HG03175 (cell line): ENCODE data around the gene GEMIN7.

Experiments used
- ATAC-seq: cut with Tn5 transposase; IDR thresholded peaks from one replicate; pipeline ENCODE4 v1.9.1; 2021; ENCODE audit warnings: mild to moderate bottlenecking, moderate library complexity; ENCODE audit not compliant: unreplicated experiment

GEMIN7 gene

GRCh38 chr19:45079063-45079910 lies at the start of gene GEMIN7:
GEMIN7 (plus strand) TSS chr19:45079260; CDS start chr19:45090115, 10,855 bp downstream.
- peak; percentile 30 for ATAC-seq

- ATAC-seq: no peak
Observed at GRCh38 chr19:45030825-45031224, 48.2 kb upstream of the GEMIN7 start.

GRCh38 chr19:45032421-45032820 lies 46.6 kb upstream of the GEMIN7 start:
- no peak for ATAC-seq

GRCh38 chr19:45035755-45036154 lies 43.3 kb upstream of the GEMIN7 start:
- no peak for ATAC-seq

GRCh38 chr19:45037393-45038169 lies 41.5 kb upstream of the GEMIN7 start:
- ATAC-seq: no peak

GRCh38 chr19:45038931-45039893 lies 39.8 kb upstream of the GEMIN7 start, which contains the start of gene CLASRP:
CLASRP (plus strand) TSS chr19:45039045; CDS start chr19:45040213, 1,168 bp downstream.
- peak; percentile 82 for ATAC-seq

- no peak for ATAC-seq
Observed at GRCh38 chr19:45040059-45040771, 38.8 kb upstream of the GEMIN7 start.

GRCh38 chr19:45041125-45041524 lies 37.9 kb upstream of the GEMIN7 start:
- ATAC-seq: no peak

- ATAC-seq: no peak
Observed at GRCh38 chr19:45045671-45046353, 33.2 kb upstream of the GEMIN7 start.

GRCh38 chr19:45046355-45046754 lies 32.7 kb upstream of the GEMIN7 start:
- ATAC-seq: no peak

- no peak for ATAC-seq
Observed at GRCh38 chr19:45047188-45047797, 31.8 kb upstream of the GEMIN7 start.

- no peak for ATAC-seq
Observed at GRCh38 chr19:45049073-45049736, 29.9 kb upstream of the GEMIN7 start.

- no peak for ATAC-seq
Observed at GRCh38 chr19:45050036-45050435, 29.0 kb upstream of the GEMIN7 start.

GRCh38 chr19:45051929-45052579 lies 27.0 kb upstream of the GEMIN7 start:
- ATAC-seq: no peak

GRCh38 chr19:45056831-45057230 lies 22.2 kb upstream of the GEMIN7 start:
- ATAC-seq: no peak

GRCh38 chr19:45057444-45057843 lies 21.6 kb upstream of the GEMIN7 start:
- ATAC-seq: no peak

- ATAC-seq: no peak
Observed at GRCh38 chr19:45058622-45059159, 20.4 kb upstream of the GEMIN7 start.
